GM12892 (cell line): ENCODE results near the gene TOMM40.

ENCODE experiments used
- DNase-seq: peaks from one replicate; pipeline ENCODE4 v3.0.0; 2011; ENCODE audit not compliant: insufficient read length
- FAIRE-seq: peaks from 2 replicates; lab custom pipeline; 2011; peaks lifted over from hg19 to GRCh38; lab: Jason Lieb, UNC
- POLR2A ChIP-seq: IDR thresholded peaks from 2 replicates; pipeline ENCODE4 v1.6.1; 2011; ENCODE audit warnings: low read depth, low read length, control low read depth
- POLR2AphosphoS5 ChIP-seq: IDR thresholded peaks from 2 replicates; pipeline ENCODE4 v1.6.1; 2011; ENCODE audit warnings: low read depth, low read length, control low read depth
- TAF1 ChIP-seq: IDR thresholded peaks from 2 replicates; pipeline ENCODE4 v1.6.1; 2011; ENCODE audit warnings: low read depth, mild to moderate bottlenecking, control low read depth, low read length, borderline replicate concordance

The TOMM40 gene

DNA sequence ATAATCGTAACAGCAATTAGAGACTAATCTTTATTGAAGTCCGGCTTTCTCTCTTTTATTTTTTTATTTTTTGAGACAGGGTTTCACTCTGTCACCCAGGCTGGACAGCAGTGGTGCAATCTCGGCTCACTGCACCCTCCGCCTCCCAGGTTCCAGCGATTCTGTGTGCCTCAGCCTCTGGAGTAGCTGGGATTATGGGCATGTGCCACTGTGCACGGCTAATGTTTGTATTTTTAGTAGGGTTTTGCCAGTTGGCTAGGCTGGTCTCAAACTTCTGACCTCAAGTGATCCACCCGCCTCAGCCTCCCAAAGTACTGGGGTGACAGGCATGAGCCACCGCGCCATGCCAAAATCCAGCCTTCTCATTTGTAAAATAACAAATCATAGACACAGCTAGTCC lies 58.5 kb downstream of the TOMM40 start:
- TF ChIP-seq TAF1 (no peak), POLR2AphosphoS5 (no peak), POLR2A (no peak)
- DNase-seq (no peak), FAIRE-seq (no peak)

DNA sequence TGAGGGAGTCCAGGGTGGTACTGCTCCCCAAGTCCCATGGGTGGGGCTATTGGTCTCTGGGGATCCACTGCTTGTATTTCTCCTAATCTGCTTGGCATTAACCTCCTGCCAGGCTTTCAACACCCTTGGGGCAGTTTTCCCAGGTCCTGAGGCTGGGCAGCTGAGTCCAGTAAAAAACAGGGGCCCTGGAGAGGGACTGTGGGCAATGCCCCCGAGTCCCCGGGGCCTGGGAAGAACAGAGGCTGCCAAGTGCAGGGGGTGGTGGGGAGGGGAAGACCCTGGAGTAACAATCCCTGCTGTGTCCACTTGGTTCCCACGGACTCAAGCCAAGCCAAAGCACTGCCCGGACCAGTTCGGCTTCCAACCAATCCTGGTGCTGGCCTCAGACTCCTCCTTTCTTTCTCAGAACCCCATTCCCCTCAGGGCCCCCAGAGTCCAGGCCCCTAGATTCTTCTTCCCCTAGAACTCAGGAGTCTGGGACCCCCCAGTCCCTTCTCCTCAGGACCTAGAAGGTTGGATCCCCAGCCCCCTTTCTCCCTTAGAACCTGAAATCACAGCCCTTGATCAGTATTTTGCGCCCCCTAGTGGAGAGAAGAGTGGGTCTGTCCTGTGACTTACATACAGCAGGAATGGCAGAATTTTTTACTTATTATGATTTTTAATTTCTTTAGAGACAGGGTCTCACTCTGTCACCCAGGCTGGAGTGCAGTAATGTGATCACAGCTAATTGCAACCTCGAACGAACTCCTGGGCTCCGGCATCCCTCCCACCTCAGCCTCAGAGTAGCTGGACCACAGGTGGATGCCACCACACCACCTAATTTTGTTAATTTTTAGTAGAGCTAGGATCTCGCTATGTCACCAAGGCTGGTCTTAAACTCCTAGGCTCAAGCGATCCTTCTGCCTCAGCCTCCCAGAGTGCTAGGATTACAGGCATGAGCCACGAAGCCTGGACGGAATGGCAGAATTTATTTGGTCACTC lies 60.4 kb downstream of the TOMM40 start:
- no peak for TF ChIP-seq TAF1
- TF ChIP-seq POLR2AphosphoS5, result no peak
- no peak for TF ChIP-seq POLR2A
- no peak for FAIRE-seq
- peak; percentile 64 for DNase-seq
